Kidney (tissue), 14 donors: ENCODE results near the gene ARID1B. TPM values are rescaled to one million over a fixed set of nuclear protein-coding genes. Genes with fewer than 3 reads are reported as not detected.

Experiments
- DNase-seq, 5 donors: peaks; one replicate each; pipeline ENCODE4 v3.0.0-alpha.2; 2013 to 2020
- FAIRE-seq: peaks from 2 replicates; lab custom pipeline; 2012; peaks lifted over from hg19 to GRCh38; lab: Jason Lieb, UNC
- H3K27ac ChIP-seq, 2 donors: one replicate each; pipeline ENCODE4 v1.7.0; 2013; ENCODE audit warnings: low read depth in 2 of 2, low read length in 2 of 2, inconsistent platforms in 1 of 2
- H3K27me3 ChIP-seq: one replicate; pipeline ENCODE4 v1.7.1; 2013; ENCODE audit warnings: low read length, inconsistent platforms; ENCODE audit not compliant: control insufficient read depth, insufficient read depth
- H3K36me3 ChIP-seq, 3 donors: one replicate each; pipeline versions ENCODE4 v1.7.0 to v1.7.1; 2013; ENCODE audit warnings: low read length in 3 of 3, control low read depth in 1 of 3, inconsistent platforms in 1 of 3; ENCODE audit not compliant: insufficient read depth in 3 of 3, control insufficient read depth in 2 of 3
- H3K4me1 ChIP-seq, 3 donors: one replicate each; pipeline versions ENCODE4 v1.7.0 to v1.7.1; 2013; ENCODE audit warnings: low read length in 3 of 3, inconsistent platforms in 1 of 3, low read depth in 1 of 3; ENCODE audit not compliant: control insufficient read depth in 2 of 3, insufficient read depth in 2 of 3
- H3K4me3 ChIP-seq, 3 donors: one replicate each; pipeline versions ENCODE4 v1.7.0 to v1.8.1; 2013; ENCODE audit warnings: low read length in 3 of 3, control low read depth in 1 of 3, inconsistent platforms in 1 of 3
- H3K9ac ChIP-seq, 3 donors: one replicate each; pipeline versions ENCODE4 v1.7.0 to v1.7.1; 2013; ENCODE audit warnings: low read length in 3 of 3, control low read depth in 1 of 3, inconsistent platforms in 1 of 3
- H3K9me3 ChIP-seq, 3 donors: one replicate each; pipeline versions ENCODE4 v1.7.0 to v1.7.1; 2013; ENCODE audit warnings: low read length in 3 of 3, control low read depth in 1 of 3, inconsistent platforms in 1 of 3; ENCODE audit not compliant: control insufficient read depth in 2 of 3, insufficient read depth in 1 of 3
- intact Hi-C: fragments of 100-400 bp; cut with DNase I; formaldehyde crosslinking; loops from one replicate; pipeline ENCODE4 v1.11.1; 2022
- polyA plus RNA-seq: library from polyadenylated mRNA; stranded (reverse); fragments of 350-450 nt; fragmentation: Illumina TruSeq; extraction: RNeasy Lipid Tissue Mini Kit (QIAGEN cat#74804); gene quantifications from one replicate; pipeline ENCODE4 v1.2.3, GENCODE V29; 2014; ENCODE audit warnings: low read depth, low replicate concordance; ENCODE audit not compliant: insufficient read depth
- total RNA-seq: library from RNA; stranded (reverse); fragmentation: NEBNext Ultra II Directional; extraction: Animal tissue kit (Norgen Biotek cat#: 25700); gene quantifications from one replicate; pipeline ENCODE4 v1.2.1, GENCODE V29; 2021
- TF ChIP-seq, protein P1 (sequence below): IDR thresholded peaks from 3 replicates; pipeline ENCODE4 v1.5.1; 2012; ENCODE audit warnings: mild to moderate bottlenecking, moderate library complexity, borderline replicate concordance; ENCODE audit not compliant: insufficient read depth; ENCODE audit errors: extremely low read depth
- donor health status: control.
- donor health status: control.
- donor health status: control.
- donor health status: control.
- donor health status: control.
- donor health status: DM: yes; HTN: yes; CAD: no.
- donor health status: Normal renal cell carcinoma (clear cell type).

Gene ARID1B
- total and polyA plus RNA-seq, 2 donors from 2014 or later: 16.4 to 110 TPM

GRCh38 chr6:156975414-156975813 is 198.2 kb downstream of the ARID1B start:
- no peaks in the 10 kb centered on the region for H3K36me3 ChIP-seq
- DNase-seq (no peak), FAIRE-seq (no peak)
- no peaks in the 10 kb centered on the region for H3K9me3 ChIP-seq
- H3K27me3 ChIP-seq: no peaks in the 10 kb centered on the region
- no peak overlapping the region for H3K27ac ChIP-seq
- H3K4me3 ChIP-seq: no peak overlapping the region
- intact Hi-C loops: no loop called here
- peaks cover 0 to 15% (median under 1%) of the 10 kb centered on the region in 3 donors for H3K4me1 ChIP-seq
- TF ChIP-seq, protein P1, sequence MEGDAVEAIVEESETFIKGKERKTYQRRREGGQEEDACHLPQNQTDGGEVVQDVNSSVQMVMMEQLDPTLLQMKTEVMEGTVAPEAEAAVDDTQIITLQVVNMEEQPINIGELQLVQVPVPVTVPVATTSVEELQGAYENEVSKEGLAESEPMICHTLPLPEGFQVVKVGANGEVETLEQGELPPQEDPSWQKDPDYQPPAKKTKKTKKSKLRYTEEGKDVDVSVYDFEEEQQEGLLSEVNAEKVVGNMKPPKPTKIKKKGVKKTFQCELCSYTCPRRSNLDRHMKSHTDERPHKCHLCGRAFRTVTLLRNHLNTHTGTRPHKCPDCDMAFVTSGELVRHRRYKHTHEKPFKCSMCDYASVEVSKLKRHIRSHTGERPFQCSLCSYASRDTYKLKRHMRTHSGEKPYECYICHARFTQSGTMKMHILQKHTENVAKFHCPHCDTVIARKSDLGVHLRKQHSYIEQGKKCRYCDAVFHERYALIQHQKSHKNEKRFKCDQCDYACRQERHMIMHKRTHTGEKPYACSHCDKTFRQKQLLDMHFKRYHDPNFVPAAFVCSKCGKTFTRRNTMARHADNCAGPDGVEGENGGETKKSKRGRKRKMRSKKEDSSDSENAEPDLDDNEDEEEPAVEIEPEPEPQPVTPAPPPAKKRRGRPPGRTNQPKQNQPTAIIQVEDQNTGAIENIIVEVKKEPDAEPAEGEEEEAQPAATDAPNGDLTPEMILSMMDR: no peak
- no peak overlapping the region for H3K9ac ChIP-seq

DNA sequence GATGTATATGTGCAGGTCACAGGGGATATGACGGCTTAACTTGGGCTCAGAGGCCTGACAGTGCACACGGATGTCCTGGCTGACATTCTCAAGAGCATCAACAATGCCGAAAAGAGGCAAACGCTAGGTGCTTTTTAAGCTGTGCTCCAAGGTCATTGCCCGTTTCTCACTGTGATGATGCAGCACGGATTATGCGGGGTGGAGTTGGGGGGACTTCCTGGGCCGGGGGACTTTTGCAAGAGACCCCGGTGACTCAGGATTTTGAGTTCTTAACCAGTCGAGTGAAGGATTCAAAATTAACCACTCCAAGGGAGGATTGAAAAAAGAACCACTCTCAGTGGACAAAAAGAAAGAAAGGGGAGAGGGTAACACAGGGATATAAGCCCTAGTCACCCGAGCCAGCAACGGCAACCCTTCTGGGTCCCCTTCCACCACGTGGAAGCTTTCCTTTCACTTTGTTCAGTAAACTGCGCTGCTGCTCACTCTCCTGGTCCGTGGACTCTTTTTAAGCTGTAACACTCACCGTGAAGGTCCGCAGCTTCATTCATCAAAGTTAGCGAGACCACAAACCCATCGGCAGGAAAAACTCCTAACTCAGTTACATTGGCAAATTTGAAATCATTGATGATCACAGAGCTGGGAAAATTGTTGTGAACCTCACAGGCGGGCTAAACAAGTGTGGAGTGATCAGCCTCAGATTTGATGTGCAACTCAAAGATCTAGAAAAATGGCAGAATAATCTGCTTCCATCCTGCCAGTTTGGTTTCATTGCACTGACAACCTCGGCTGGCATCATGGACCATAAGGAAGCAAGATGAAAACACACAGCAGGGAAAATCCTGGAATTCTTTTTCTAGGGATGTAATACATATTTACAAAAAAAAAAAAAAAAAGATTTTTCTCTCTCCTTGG is 199.3 kb downstream of the ARID1B start:
- H3K9me3 ChIP-seq: no peaks in the 10 kb centered on the region
- no peaks in the 10 kb centered on the region for H3K27me3 ChIP-seq
- H3K9ac ChIP-seq: peak overlapping the region in 1 of 3 donors; percentile 67
- no peak overlapping the region for H3K27ac ChIP-seq
- intact Hi-C loops: no loop called here
- FAIRE-seq (no peak), DNase-seq (peak in 2 of 5 donors; percentile 46 to 52)
- peaks cover 3 to 11% (median 7%) of the 10 kb centered on the region in 3 donors for H3K4me1 ChIP-seq
- TF ChIP-seq, protein P1: no peak
- H3K4me3 ChIP-seq: peak overlapping the region; percentile 27 to 66 (median 63)
- no peaks in the 10 kb centered on the region for H3K36me3 ChIP-seq

- no peak overlapping the region for H3K27ac ChIP-seq
- no peaks in the 10 kb centered on the region for H3K36me3 ChIP-seq
- no peak overlapping the region for H3K4me3 ChIP-seq
- H3K4me1 ChIP-seq: peaks cover 3 to 11% (median 7%) of the 10 kb centered on the region in 3 donors
- H3K9ac ChIP-seq: no peak overlapping the region
- intact Hi-C loops: no loop called here
- DNase-seq (peak in 1 of 5 donors; percentile 10), FAIRE-seq (no peak)
- H3K27me3 ChIP-seq: no peaks in the 10 kb centered on the region
- H3K9me3 ChIP-seq: no peaks in the 10 kb centered on the region
- TF ChIP-seq, protein P1: no peak
These were observed 200.5 kb downstream of the ARID1B start for GRCh38 chr6:156977527-156978291.
